Measurements from ENCODE around the gene ZNF253. TPM values are rescaled to one million over a fixed set of nuclear protein-coding genes. Genes with fewer than 3 reads are reported as not detected.

ZNF253 gene
- polyA plus RNA-seq, 3 donors, result 0.45 to 1.5 (median 1.1) TPM

- no peak overlapping the region for H3K4me3 ChIP-seq (replicated peaks in 1 of 3; ENCODE audit: low read depth in 2 of 3, low read length in 3 of 3)
- no CpG with 5 or more reads among the region's 2 CpGs for WGBS (ENCODE audit: insufficient coverage)
- no peaks in the 10 kb centered on the region for H4K20me1 ChIP-seq (ENCODE audit: insufficient read depth, low read length)
- H3K4me2 ChIP-seq (replicated peaks; ENCODE audit: extremely low read depth, low read length, poor library complexity, severe bottlenecking), result no peak overlapping the region
- H3K4me1 Mint-ChIP-seq, result no peaks in the 10 kb centered on the region
- intact Hi-C loops (cut with micrococcal nuclease), result no loop called here
- no peaks in the 10 kb centered on the region for H3K79me2 ChIP-seq (ENCODE audit: insufficient read depth, low read length)
- no peaks in the 10 kb centered on the region for H3K27me3 Mint-ChIP-seq (ENCODE audit: low read depth in 3 of 3)
- peaks cover 16 to 17% of the 10 kb centered on the region in 2 donors for H3K36me3 Mint-ChIP-seq
- DNase-seq, result no peak
- no peaks in the 10 kb centered on the region for H3K27me3 ChIP-seq (ENCODE audit: control insufficient read depth in 2 of 2, insufficient read depth in 2 of 2, low read length in 2 of 2)
- H3K27ac Mint-ChIP-seq, result no peak overlapping the region
- no peaks in the 10 kb centered on the region for H3K4me1 ChIP-seq (ENCODE audit: control insufficient read depth in 1 of 2, insufficient read depth in 2 of 2, low read length in 2 of 2)
- no peak overlapping the region for H3K9ac ChIP-seq (ENCODE audit: insufficient read depth, low read length, poor library complexity, severe bottlenecking)
- H3K36me3 ChIP-seq (replicated peaks in 1 of 2; ENCODE audit: control insufficient read depth in 1 of 2, insufficient read depth in 2 of 2, low read length in 2 of 2), result peaks cover 8 to 18% of the 10 kb centered on the region in 2 donors
- peaks cover 31 to 93% (median 84%) of the 10 kb centered on the region in 7 donors for H3K9me3 Mint-ChIP-seq
- no peak overlapping the region for H3K4me3 Mint-ChIP-seq
- TF ChIP-seq CTCF (IDR thresholded peaks at IDR 0.05), result no peak
- H3K9me3 ChIP-seq (replicated peaks in 1 of 2; ENCODE audit: control insufficient read depth in 1 of 2, insufficient read depth in 1 of 2, low read length in 2 of 2), result peaks cover 31 to 94% of the 10 kb centered on the region in 2 donors
- no peak overlapping the region for H3K27ac ChIP-seq (ENCODE audit: low read depth in 1 of 2, low read length in 2 of 2)
- no peak overlapping the region for H2AFZ ChIP-seq (ENCODE audit: insufficient read depth, low read depth, low read length, poor library complexity, severe bottlenecking)
Measured at GRCh38 chr19:19937403-19937802, 71.7 kb downstream of the ZNF253 start.

GRCh38 chr19:19938449-19938848, 72.8 kb downstream of the ZNF253 start:
- H3K36me3 ChIP-seq (replicated peaks in 1 of 2; ENCODE audit: control insufficient read depth in 1 of 2, insufficient read depth in 2 of 2, low read length in 2 of 2), result peaks cover 0 to 7% of the 10 kb centered on the region in 2 donors
- intact Hi-C loops (cut with micrococcal nuclease), result no loop called here
- no peaks in the 10 kb centered on the region for H3K27me3 ChIP-seq (ENCODE audit: control insufficient read depth in 2 of 2, insufficient read depth in 2 of 2, low read length in 2 of 2)
- Mint-ChIP-seq H3K4me1 (no peaks in the 10 kb centered on the region), H3K27me3 (ENCODE audit: low read depth in 3 of 3) (no peaks in the 10 kb centered on the region), H3K36me3 (peaks cover 5 to 7% of the 10 kb centered on the region in 2 donors), H3K4me3 (no peak overlapping the region), H3K27ac (no peak overlapping the region), H3K9me3 (peaks cover 28 to 91% (median 81%) of the 10 kb centered on the region in 7 donors)
- TF ChIP-seq CTCF (IDR thresholded peaks at IDR 0.05), result no peak
- peak overlapping the region in 1 of 3 experiments; percentile 17 for H3K4me3 ChIP-seq (replicated peaks in 1 of 3; ENCODE audit: low read depth in 2 of 3, low read length in 3 of 3)
- DNase-seq, result no peak
- no peak overlapping the region for H2AFZ ChIP-seq (ENCODE audit: insufficient read depth, low read depth, low read length, poor library complexity, severe bottlenecking)
- no peaks in the 10 kb centered on the region for H3K79me2 ChIP-seq (ENCODE audit: insufficient read depth, low read length)
- H3K27ac ChIP-seq (ENCODE audit: low read depth in 1 of 2, low read length in 2 of 2), result no peak overlapping the region
- H3K9ac ChIP-seq (ENCODE audit: insufficient read depth, low read length, poor library complexity, severe bottlenecking), result no peak overlapping the region
- no peak overlapping the region for H3K4me2 ChIP-seq (replicated peaks; ENCODE audit: extremely low read depth, low read length, poor library complexity, severe bottlenecking)
- no CpG with 5 or more reads among the region's 2 CpGs for WGBS (ENCODE audit: insufficient coverage)
- H3K4me1 ChIP-seq (ENCODE audit: control insufficient read depth in 1 of 2, insufficient read depth in 2 of 2, low read length in 2 of 2), result no peaks in the 10 kb centered on the region
- H3K9me3 ChIP-seq (replicated peaks in 1 of 2; ENCODE audit: control insufficient read depth in 1 of 2, insufficient read depth in 1 of 2, low read length in 2 of 2), result peaks cover 36 to 94% of the 10 kb centered on the region in 2 donors
- H4K20me1 ChIP-seq (ENCODE audit: insufficient read depth, low read length), result no peaks in the 10 kb centered on the region
